GM19328 (cell line): ENCODE results near the gene TJAP1.

Experiments used
- ATAC-seq: cut with Tn5 transposase; IDR thresholded peaks from one replicate; pipeline ENCODE4 v1.9.1; 2021; ENCODE audit warnings: mild to moderate bottlenecking, moderate library complexity; ENCODE audit not compliant: unreplicated experiment

Gene TJAP1, protein sequence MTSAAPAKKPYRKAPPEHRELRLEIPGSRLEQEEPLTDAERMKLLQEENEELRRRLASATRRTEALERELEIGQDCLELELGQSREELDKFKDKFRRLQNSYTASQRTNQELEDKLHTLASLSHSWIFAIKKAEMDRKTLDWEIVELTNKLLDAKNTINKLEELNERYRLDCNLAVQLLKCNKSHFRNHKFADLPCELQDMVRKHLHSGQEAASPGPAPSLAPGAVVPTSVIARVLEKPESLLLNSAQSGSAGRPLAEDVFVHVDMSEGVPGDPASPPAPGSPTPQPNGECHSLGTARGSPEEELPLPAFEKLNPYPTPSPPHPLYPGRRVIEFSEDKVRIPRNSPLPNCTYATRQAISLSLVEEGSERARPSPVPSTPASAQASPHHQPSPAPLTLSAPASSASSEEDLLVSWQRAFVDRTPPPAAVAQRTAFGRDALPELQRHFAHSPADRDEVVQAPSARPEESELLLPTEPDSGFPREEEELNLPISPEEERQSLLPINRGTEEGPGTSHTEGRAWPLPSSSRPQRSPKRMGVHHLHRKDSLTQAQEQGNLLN

GRCh38 chr6:43477235-43478007 lies at the start of gene TJAP1:
TJAP1 (plus strand) TSS chr6:43477570; CDS start chr6:43499002, 21,432 bp downstream.
- ATAC-seq = peak; percentile 85

- ATAC-seq = no peak
These were observed 49.2 kb upstream of the TJAP1 start for GRCh38 chr6:43428112-43428570.

DNA sequence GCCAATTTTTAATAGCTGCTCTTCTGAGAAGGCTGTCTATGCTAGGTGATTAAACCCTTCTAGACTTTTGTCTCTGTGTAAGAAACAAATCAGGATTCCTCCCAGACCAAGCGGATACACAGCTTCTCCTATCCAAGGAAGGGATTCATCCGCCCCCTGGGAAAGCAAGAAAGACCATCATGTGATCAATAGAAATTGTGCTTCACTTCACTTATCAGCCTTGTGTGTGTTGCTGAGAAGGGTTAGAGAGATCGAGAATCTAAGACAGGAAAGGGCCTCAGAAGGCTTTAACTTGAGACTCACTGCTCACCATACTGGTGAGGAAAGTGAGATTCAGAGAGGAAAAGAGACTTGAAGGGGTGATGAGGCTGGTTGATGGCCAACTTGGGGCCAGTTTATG lies 48.5 kb upstream of the TJAP1 start:
- ATAC-seq = no peak

DNA sequence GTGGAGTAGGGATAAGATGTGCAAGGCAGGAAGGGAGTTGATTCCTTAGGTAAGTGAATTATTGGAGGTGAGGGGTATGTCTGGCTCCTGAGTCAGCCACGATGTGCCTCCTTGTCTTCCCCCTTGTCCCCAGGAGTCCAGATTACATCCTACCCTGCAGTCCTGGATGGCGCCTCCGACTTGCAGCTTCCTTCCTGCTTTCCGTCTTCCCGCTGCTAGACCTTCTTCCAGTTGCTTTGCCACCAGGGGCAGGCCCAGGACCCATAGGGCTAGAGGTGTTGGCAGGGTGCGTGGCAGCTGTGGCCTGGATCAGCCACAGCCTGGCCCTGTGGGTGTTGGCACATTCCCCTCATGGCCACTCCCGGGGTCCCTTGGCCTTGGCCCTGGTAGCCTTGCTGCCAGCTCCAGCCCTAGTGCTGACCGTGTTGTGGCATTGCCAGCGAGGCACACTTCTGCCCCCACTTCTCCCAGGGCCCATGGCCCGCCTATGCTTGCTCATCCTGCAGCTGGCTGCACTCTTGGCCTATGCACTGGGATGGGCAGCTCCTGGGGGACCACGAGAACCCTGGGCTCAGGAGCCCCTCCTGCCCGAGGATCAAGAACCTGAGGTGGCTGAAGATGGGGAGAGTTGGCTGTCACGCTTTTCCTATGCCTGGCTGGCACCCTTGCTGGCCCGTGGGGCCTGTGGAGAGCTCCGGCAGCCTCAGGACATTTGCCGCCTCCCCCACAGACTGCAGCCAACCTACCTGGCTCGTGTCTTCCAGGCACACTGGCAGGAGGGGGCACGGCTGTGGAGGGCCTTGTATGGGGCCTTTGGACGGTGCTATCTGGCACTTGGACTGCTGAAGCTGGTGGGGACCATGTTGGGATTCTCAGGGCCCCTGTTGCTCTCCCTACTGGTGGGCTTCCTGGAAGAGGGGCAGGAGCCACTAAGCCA lies 45.1 kb upstream of the TJAP1 start:
- no peak for ATAC-seq

- no peak for ATAC-seq
These were observed 44.2 kb upstream of the TJAP1 start for GRCh38 chr6:43433148-43433547.

DNA sequence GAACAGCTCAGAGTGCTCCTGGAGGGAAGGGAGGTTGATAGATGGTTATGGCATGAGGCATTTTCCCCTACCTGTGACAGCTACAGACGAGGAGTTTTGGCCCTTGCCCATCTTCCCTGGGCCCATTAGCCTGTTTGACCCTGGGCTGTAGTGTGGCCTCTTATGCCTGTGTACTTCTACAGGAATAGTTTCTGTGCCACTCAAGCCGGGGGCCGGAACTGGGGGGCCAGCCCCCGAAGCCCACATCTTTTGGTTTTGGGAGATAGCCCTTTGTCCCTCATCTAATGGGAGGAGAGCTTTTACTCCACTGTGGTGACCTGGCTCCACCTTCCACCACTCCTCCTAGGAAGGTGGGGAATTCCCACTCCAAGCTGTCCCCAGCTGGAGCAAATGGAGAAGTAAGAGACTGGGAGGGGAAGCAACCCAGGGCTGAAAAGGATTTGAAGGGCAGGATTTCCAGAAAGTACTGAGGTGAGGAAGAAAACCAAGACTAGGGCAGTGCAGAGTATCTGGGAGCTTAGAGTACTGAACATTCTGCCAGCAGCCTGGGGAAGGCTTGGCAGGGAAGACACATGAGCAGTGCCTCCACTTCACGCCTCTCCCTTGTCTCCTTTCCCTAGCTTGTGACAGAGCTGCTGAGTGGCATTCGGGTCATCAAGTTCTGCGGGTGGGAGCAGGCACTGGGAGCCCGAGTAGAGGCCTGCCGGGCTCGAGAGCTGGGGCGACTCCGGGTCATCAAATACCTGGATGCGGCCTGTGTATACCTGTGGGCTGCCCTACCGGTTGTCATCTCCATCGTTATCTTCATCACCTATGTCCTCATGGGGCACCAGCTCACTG lies 43.1 kb upstream of the TJAP1 start:
- ATAC-seq = no peak

DNA sequence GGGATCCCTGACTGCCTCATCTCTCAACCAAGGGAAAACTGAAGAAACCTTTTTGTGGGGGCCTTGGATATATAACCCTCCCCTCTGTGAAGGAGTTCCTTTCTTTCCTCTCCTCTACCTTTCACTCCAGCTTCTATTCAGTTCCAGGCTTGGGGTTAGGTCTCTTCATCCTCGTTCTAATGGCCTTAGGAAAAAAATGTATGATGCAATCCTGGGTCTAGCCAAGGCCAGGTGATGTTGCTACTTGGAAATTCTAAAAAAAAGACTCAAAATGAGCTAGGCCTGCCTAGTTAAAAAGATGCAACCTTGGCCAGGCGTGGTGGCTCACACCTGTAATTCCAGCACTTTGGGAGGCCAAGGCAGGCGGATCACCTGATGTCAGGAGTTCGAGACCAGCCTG lies 42.4 kb upstream of the TJAP1 start:
- no peak for ATAC-seq

GRCh38 chr6:43435682-43436437 lies 41.5 kb upstream of the TJAP1 start:
- no peak for ATAC-seq

- ATAC-seq = no peak
These were observed 40.6 kb upstream of the TJAP1 start for GRCh38 chr6:43436577-43437282.

- no peak for ATAC-seq
These were observed 39.7 kb upstream of the TJAP1 start for GRCh38 chr6:43437700-43438099.

GRCh38 chr6:43442935-43443334 lies 34.4 kb upstream of the TJAP1 start:
- no peak for ATAC-seq

DNA sequence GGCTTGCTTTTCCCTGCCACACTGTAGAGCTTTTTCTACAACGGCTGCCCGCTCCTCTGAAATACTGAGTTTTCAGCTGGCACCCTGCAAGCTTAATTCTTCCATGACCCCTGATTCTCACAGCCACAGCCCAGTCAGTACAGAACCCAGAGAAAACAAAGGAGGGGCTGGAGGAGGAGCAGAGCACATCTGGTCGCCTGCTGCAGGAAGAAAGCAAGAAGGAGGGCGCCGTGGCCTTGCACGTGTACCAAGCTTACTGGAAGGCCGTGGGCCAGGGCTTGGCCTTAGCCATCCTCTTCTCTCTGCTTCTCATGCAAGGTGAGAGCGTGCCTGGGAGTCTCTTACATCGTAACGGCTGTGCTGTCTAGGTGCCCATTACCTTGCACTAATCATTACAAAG lies 33.3 kb upstream of the TJAP1 start:
- no peak for ATAC-seq

GRCh38 chr6:43444582-43444981 lies 32.8 kb upstream of the TJAP1 start:
- no peak for ATAC-seq

- no peak for ATAC-seq
These were observed 31.8 kb upstream of the TJAP1 start for GRCh38 chr6:43445576-43445975.

GRCh38 chr6:43447604-43448003 lies 29.8 kb upstream of the TJAP1 start:
- ATAC-seq = no peak

GRCh38 chr6:43448916-43449315 lies 28.5 kb upstream of the TJAP1 start:
- no peak for ATAC-seq

DNA sequence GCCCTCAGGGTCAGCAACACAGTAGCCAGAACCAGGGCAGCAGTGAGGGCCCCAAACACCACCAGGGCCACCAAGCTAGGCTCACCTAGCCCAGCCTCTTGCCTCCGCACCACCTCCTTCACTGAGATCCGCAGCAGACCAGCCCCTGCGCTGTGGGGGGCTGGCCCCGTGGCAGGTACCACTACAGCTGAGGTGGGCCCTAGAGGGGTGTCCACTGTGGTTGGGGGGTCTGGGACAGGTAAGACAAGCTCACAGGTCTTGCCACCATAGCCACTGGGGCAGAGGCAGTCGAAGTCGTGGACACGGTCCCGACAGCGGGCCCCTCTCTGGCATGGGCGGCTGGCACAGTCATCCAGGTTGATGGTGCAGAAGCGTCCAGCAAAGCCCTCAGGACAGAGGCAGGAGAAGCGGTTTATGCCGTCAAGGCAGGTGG lies 26.7 kb upstream of the TJAP1 start:
- no peak for ATAC-seq

GRCh38 chr6:43451348-43451747 lies 26.0 kb upstream of the TJAP1 start:
- no peak for ATAC-seq
